MM.1S (cell line): ENCODE results near the gene CAST.

Experiments used
- EZH2 ChIP-seq: fragments of 300-600 bp; sonication (generic); optimal IDR thresholded peaks from 2 replicates; pipeline ENCODE3; 2017; ENCODE audit warnings: low read depth, mild to moderate bottlenecking, antibody characterized with exemption, low read length, mixed read lengths
- TF ChIP-seq, protein P1 (sequence below): fragments of 300-600 bp; sonication (generic); IDR thresholded peaks from 2 replicates; pipeline ENCODE4 v1.5.1; 2016; ENCODE audit warnings: antibody characterized with exemption, low read length, mixed read lengths

DNA sequence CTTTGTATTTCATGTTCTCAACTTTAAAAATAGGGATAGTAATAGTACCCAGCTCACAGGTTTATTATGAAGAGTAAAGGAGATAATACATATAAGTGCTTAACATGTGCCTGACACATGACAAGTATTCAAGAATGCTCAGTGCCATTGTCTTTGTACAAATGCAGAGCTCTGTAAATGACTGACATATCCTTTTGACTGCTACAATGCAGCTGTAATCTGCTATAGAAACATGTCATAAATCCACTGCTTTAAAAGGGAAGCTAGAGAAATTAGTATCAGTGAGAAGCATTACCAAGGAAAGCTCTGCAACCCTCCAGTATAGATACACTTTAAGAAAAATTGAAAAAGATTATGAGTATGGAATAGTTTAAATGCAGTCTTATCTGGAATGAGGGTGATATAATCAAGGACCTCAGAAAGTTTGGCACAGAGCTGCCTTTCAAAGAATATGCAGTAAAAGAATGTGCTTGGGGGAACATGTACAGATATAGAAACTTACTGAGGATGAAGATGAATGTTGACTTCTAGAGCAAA lies 127.7 kb downstream of the CAST start:
- TF ChIP-seq, protein P1, sequence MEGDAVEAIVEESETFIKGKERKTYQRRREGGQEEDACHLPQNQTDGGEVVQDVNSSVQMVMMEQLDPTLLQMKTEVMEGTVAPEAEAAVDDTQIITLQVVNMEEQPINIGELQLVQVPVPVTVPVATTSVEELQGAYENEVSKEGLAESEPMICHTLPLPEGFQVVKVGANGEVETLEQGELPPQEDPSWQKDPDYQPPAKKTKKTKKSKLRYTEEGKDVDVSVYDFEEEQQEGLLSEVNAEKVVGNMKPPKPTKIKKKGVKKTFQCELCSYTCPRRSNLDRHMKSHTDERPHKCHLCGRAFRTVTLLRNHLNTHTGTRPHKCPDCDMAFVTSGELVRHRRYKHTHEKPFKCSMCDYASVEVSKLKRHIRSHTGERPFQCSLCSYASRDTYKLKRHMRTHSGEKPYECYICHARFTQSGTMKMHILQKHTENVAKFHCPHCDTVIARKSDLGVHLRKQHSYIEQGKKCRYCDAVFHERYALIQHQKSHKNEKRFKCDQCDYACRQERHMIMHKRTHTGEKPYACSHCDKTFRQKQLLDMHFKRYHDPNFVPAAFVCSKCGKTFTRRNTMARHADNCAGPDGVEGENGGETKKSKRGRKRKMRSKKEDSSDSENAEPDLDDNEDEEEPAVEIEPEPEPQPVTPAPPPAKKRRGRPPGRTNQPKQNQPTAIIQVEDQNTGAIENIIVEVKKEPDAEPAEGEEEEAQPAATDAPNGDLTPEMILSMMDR: no peak
- TF ChIP-seq EZH2: no peak
